Mucosa of descending colon (tissue), 3 donors: ENCODE measurements around the gene KIAA1614. TPM values are rescaled to one million over a fixed set of nuclear protein-coding genes. Genes with fewer than 3 reads are reported as not detected.

Experiments
- ATAC-seq: fragments of 200-7000 bp; cut with Tn5 transposase; one replicate; pipeline ENCODE4 v1.9.1; 2020; ENCODE audit warnings: mild to moderate bottlenecking, moderate library complexity
- DNase-seq, 3 donors: peaks; one replicate each; pipeline ENCODE4 v3.0.0-alpha.2; 2020
- H3K36me3 ChIP-seq: fragments of 200-600 bp; one replicate; pipeline ENCODE4 v1.8.0; 2021; ENCODE audit warnings: low read depth, mild to moderate bottlenecking
- H3K4me1 ChIP-seq: fragments of 200-600 bp; one replicate; pipeline ENCODE4 v1.8.0; 2021; ENCODE audit warnings: low read depth, mild to moderate bottlenecking
- H3K4me3 ChIP-seq: fragments of 200-600 bp; one replicate; pipeline ENCODE4 v1.8.0; 2021; ENCODE audit warnings: mild to moderate bottlenecking
- H3K9me3 ChIP-seq: fragments of 200-600 bp; one replicate; pipeline ENCODE4 v1.8.0; 2021; ENCODE audit warnings: mild to moderate bottlenecking
- intact Hi-C, 2 donors: fragments of 100-400 bp; cut with DNase I in 1 of 2; cut with micrococcal nuclease in 1 of 2; formaldehyde crosslinking; loops; one replicate each; pipeline versions ENCODE4 v1.11.0 to v1.11.1; 2022; cut with DNase I, micrococcal nuclease
- total RNA-seq, 3 donors: library from RNA; stranded (reverse); fragmentation: NEBNext Ultra II Directional in 2 of 3; extraction: Animal tissue kit (Norgen Biotek cat#: 25700) in 2 of 3; gene quantifications; one replicate each; pipeline versions ENCODE4 v1.2.1 to v1.2.4, GENCODE V29; 2021 to 2023
- TF ChIP-seq, protein P1 (sequence below): fragments of 200-600 bp; IDR thresholded peaks from one replicate; pipeline ENCODE4 v1.8.0; 2022; ENCODE audit warnings: antibody characterized with exemption, mild to moderate bottlenecking
- donor health status: DM: no; HTN: no; CAD: no; lungs with moderate emphysema.
- donor health status: DM: no; HTN: no; CAD: no.
- donor health status: DM: no; HTN: yes; CAD: no.

Gene KIAA1614
- total RNA-seq, 3 donors from 2014 or later, result 1.2 to 11.1 (median 2.0) TPM

- TF ChIP-seq, protein P1, sequence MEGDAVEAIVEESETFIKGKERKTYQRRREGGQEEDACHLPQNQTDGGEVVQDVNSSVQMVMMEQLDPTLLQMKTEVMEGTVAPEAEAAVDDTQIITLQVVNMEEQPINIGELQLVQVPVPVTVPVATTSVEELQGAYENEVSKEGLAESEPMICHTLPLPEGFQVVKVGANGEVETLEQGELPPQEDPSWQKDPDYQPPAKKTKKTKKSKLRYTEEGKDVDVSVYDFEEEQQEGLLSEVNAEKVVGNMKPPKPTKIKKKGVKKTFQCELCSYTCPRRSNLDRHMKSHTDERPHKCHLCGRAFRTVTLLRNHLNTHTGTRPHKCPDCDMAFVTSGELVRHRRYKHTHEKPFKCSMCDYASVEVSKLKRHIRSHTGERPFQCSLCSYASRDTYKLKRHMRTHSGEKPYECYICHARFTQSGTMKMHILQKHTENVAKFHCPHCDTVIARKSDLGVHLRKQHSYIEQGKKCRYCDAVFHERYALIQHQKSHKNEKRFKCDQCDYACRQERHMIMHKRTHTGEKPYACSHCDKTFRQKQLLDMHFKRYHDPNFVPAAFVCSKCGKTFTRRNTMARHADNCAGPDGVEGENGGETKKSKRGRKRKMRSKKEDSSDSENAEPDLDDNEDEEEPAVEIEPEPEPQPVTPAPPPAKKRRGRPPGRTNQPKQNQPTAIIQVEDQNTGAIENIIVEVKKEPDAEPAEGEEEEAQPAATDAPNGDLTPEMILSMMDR, result no peak
- intact Hi-C loops, result no loop called here
Observed at GRCh38 chr1:180896161-180896560, 16.5 kb upstream of the KIAA1614 start.

GRCh38 chr1:180898441-180899219, 14.1 kb upstream of the KIAA1614 start:
- Histone ChIP-seq H3K36me3 (no peaks in the 10 kb centered on the region), H3K4me1 (no peaks in the 10 kb centered on the region), H3K9me3 (no peaks in the 10 kb centered on the region), H3K4me3 (no peak overlapping the region)
- TF ChIP-seq, protein P1, result no peak
- intact Hi-C loops, result no loop called here
- ATAC-seq (no peak), DNase-seq (no peak)

More at GRCh38 chr1:180896161-180896560, 16.5 kb upstream of the KIAA1614 start:
- H3K4me3 ChIP-seq, result no peak overlapping the region
- DNase-seq, result no peak
- no peak for ATAC-seq
- no peaks in the 10 kb centered on the region for H3K9me3 ChIP-seq
- no peaks in the 10 kb centered on the region for H3K36me3 ChIP-seq
- no peaks in the 10 kb centered on the region for H3K4me1 ChIP-seq

DNA sequence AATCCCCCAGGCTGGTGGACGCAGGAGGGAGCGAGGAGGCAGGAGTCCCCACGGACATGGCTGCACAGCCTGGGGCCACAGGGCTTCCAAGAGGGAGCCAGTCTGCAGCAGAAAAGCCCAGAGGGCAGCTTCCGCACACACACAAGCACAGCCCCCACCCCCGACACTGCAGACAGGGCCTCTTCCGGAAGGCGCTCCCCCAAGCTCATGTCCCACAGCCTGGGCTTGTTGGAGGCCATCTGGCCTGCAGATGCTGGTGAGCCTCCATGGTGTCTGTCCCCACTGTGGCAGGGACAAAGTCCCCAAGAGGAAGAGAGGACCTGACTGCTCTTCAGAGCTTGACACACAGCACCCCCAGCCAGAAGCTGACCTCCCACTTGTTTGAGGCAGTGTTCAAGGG, 13.4 kb upstream of the KIAA1614 start:
- TF ChIP-seq, protein P1, result no peak
- H3K4me1 ChIP-seq, result no peaks in the 10 kb centered on the region
- H3K9me3 ChIP-seq, result no peaks in the 10 kb centered on the region
- H3K36me3 ChIP-seq, result no peaks in the 10 kb centered on the region
- no peak for DNase-seq
- ATAC-seq, result no peak
- intact Hi-C loops, result no loop called here
- H3K4me3 ChIP-seq, result no peak overlapping the region

DNA sequence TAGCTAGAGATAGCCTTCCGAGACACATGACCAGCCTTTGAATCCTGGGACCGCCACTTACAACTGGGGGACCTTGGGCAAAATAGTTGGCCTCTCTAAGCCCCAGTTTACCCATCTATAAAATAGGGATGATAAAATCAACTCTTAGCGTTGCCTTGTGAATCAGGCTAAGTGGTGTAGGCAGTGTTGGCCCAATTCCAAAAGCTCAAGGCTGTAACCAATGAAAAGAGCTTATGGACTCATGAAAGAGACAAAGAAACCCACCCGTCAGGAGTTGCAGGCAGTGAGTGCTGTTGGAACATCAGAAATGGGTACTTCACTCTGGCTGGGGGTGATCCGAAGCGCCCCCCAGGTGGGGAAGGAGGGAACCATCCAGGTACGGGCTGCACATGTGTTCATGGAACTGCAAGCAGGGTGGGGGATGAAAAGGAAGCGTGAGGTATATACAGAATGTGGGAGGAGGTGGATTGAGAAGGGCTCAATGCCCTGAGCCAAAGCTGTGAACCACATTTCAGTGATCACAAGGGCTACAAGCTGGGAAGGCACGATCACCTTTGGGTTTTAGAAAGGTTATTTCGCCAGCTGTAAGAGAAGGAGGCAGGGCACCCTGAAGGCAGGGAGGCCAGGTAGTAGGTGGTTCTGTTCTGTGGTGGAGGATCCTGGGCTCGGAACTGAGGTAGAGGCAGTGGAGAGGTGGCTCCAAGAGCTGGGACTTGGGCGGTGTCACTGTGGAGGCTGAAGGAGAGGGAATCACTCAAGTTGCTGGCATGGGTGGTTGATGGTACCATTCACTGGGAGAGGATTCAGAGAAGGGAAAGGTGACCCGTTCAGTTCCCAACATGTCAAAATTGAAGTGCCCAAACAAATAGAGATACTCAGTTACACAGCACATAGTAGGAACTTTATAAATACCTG, 11.4 kb upstream of the KIAA1614 start:
- intact Hi-C loops, result no loop called here
- Histone ChIP-seq H3K36me3 (no peaks in the 10 kb centered on the region), H3K4me3 (no peak overlapping the region), H3K9me3 (no peaks in the 10 kb centered on the region), H3K4me1 (no peaks in the 10 kb centered on the region)
- ATAC-seq (no peak), DNase-seq (no peak)
- TF ChIP-seq, protein P1, result no peak

GRCh38 chr1:180902541-180902940, 10.2 kb upstream of the KIAA1614 start:
- Histone ChIP-seq H3K4me1 (no peaks in the 10 kb centered on the region), H3K36me3 (no peaks in the 10 kb centered on the region), H3K4me3 (no peak overlapping the region), H3K9me3 (no peaks in the 10 kb centered on the region)
- ATAC-seq, result no peak
- DNase-seq, result no peak
- intact Hi-C loops, result no loop called here
- TF ChIP-seq, protein P1, result no peak
